IMR-90 (cell line): ENCODE results near the gene GCC2. TPM values are rescaled to one million over a fixed set of nuclear protein-coding genes. Genes with fewer than 3 reads are reported as not detected.
A peak's percentile ranks its signal among the peaks of the same experiment; 100 is the strongest.

ENCODE experiments used
- ATAC-seq: fragments of 200-7000 bp; cut with Tn5 transposase; 2 replicates; pipeline ENCODE4 v1.9.1; 2020; ENCODE audit warnings: low read depth, mild to moderate bottlenecking, moderate library complexity
- BruUV-seq: library from RNA; stranded (reverse); fragments of 400-500 nt; replicated peaks from 2 replicates; lab custom pipeline; 2021; lab: Mats Ljungman, UMichigan
- CTCF ChIA-PET: fragments of 300-600 bp; formaldehyde crosslinking; extraction: SDS; loops from one replicate; lab custom pipeline; 2021; ENCODE audit warnings: antibody characterized with exemption; lab: Yijun Ruan, JAX
- POLR2A ChIA-PET: fragments of 300-600 bp; sonication (Branson Sonifier 250); formaldehyde crosslinking; loops from one replicate; lab custom pipeline; 2022; ENCODE audit warnings: antibody characterized with exemption; ENCODE audit not compliant: unreplicated experiment; lab: Charles Lee
- DNase-seq: peaks from one replicate; pipeline ENCODE4 v3.0.0; 2013
- H2AFZ ChIP-seq: replicated peaks from 2 replicates; pipeline ENCODE3; 2013; ENCODE audit warnings: low read length, mild to moderate bottlenecking; ENCODE audit not compliant: poor library complexity
- H2AK5ac ChIP-seq: 2 replicates; pipeline ENCODE4 v1.6.1; 2013; ENCODE audit warnings: low read depth, low read length, inconsistent platforms
- H2AK9ac ChIP-seq: replicated peaks from 2 replicates; pipeline ENCODE3; 2013; ENCODE audit warnings: mild to moderate bottlenecking, low read depth, low read length, moderate library complexity; ENCODE audit not compliant: poor library complexity
- H2BK120ac ChIP-seq: 2 replicates; pipeline ENCODE4 v1.6.1; 2013; ENCODE audit warnings: low read depth, low read length, inconsistent platforms
- H2BK15ac ChIP-seq: 3 replicates; pipeline ENCODE4 v1.6.1; 2013; ENCODE audit warnings: low read depth, low read length, inconsistent platforms
- H2BK20ac ChIP-seq: 2 replicates; pipeline ENCODE4 v1.6.1; 2013; ENCODE audit warnings: low read depth, mild to moderate bottlenecking, inconsistent platforms, low read length, moderate library complexity
- H2BK5ac ChIP-seq: 2 replicates; pipeline ENCODE4 v1.6.1; 2013; ENCODE audit warnings: mild to moderate bottlenecking, low read depth, low read length, inconsistent platforms; ENCODE audit not compliant: poor library complexity, severe bottlenecking
- H3K14ac ChIP-seq: replicated peaks from 2 replicates; pipeline ENCODE4 v1.6.1; 2013; ENCODE audit warnings: low read depth, low read length, inconsistent platforms
- H3K18ac ChIP-seq: 2 replicates; pipeline ENCODE4 v1.6.1; 2013; ENCODE audit warnings: low read depth, low read length, control low read depth
- H3K23ac ChIP-seq: 2 replicates; pipeline ENCODE4 v1.6.1; 2013; ENCODE audit warnings: low read depth, low read length, inconsistent platforms
- H3K27ac ChIP-seq: 2 replicates; pipeline ENCODE4 v1.5.1; 2013; ENCODE audit warnings: mild to moderate bottlenecking, control low read depth, low read length; ENCODE audit not compliant: insufficient read depth
- H3K27me3 ChIP-seq: 2 replicates; pipeline ENCODE4 v1.6.1; 2013; ENCODE audit warnings: low read length; ENCODE audit not compliant: control insufficient read depth, insufficient read depth
- H3K36me3 ChIP-seq: 2 replicates; pipeline ENCODE4 v1.6.1; 2013; ENCODE audit warnings: low read length, mixed read lengths; ENCODE audit not compliant: control insufficient read depth, insufficient read depth
- H3K4ac ChIP-seq: 2 replicates; pipeline ENCODE4 v1.6.1; 2013; ENCODE audit warnings: low read depth, low read length, inconsistent platforms
- H3K4me1 ChIP-seq: 2 replicates; pipeline ENCODE4 v1.6.1; 2013; ENCODE audit warnings: low read length, mixed read lengths; ENCODE audit not compliant: control insufficient read depth, insufficient read depth
- H3K4me2 ChIP-seq: 2 replicates; pipeline ENCODE4 v1.6.1; 2013; ENCODE audit warnings: low read depth, mild to moderate bottlenecking, control low read depth, low read length, moderate library complexity
- H3K4me3 ChIP-seq: 2 replicates; pipeline ENCODE4 v1.5.1; 2013; ENCODE audit warnings: low read depth, mild to moderate bottlenecking, control low read depth, low read length, moderate library complexity; ENCODE audit not compliant: insufficient read depth
- H3K56ac ChIP-seq: 2 replicates; pipeline ENCODE4 v1.6.1; 2013; ENCODE audit warnings: low read length, inconsistent platforms; ENCODE audit not compliant: insufficient read depth; ENCODE audit errors: extremely low read depth
- H3K79me1 ChIP-seq, 2 experiments: 2 replicates each; pipeline ENCODE4 v1.6.1; 2013; ENCODE audit warnings: low read length in 2 of 2, inconsistent platforms in 1 of 2, low read depth in 1 of 2
- H3K9ac ChIP-seq: 2 replicates; pipeline ENCODE4 v1.6.1; 2013; ENCODE audit warnings: low read depth, low read length, control low read depth
- H3K9me1 ChIP-seq: 2 replicates; pipeline ENCODE4 v1.6.1; 2013; ENCODE audit warnings: low read length, inconsistent platforms; ENCODE audit not compliant: insufficient read depth
- H3K9me3 ChIP-seq: 2 replicates; pipeline ENCODE4 v1.6.1; 2013; ENCODE audit warnings: low read length; ENCODE audit not compliant: control insufficient read depth, insufficient read depth
- H4K20me1 ChIP-seq: 2 replicates; pipeline ENCODE4 v1.6.1; 2013; ENCODE audit warnings: low read length, inconsistent platforms; ENCODE audit not compliant: insufficient read depth
- H4K5ac ChIP-seq: 2 replicates; pipeline ENCODE4 v1.6.1; 2013; ENCODE audit warnings: mild to moderate bottlenecking, low read depth, low read length, control low read depth
- H4K8ac ChIP-seq, 2 experiments: 2 replicates each; pipeline ENCODE4 v1.6.1; 2013; ENCODE audit warnings: low read depth in 2 of 2, low read length in 2 of 2, control low read depth in 1 of 2, inconsistent platforms in 1 of 2
- H4K91ac ChIP-seq: 2 replicates; pipeline ENCODE4 v1.6.1; 2013; ENCODE audit warnings: low read depth, low read length, inconsistent platforms; ENCODE audit not compliant: insufficient read depth
- BHLHE40 ChIP-seq: fragments of 150-350 bp; IDR thresholded peaks from 2 replicates; pipeline ENCODE4 v1.6.1; 2016; ENCODE audit warnings: mild to moderate bottlenecking, low read depth, low read length
- CEBPB ChIP-seq: IDR thresholded peaks from 2 replicates; pipeline ENCODE4 v1.6.1; 2012; ENCODE audit warnings: low read depth, low read length, improper control_type of control experiment
- CHD1 ChIP-seq: IDR thresholded peaks from 2 replicates; pipeline ENCODE4 v1.6.1; 2012; ENCODE audit warnings: low read depth, low read length, improper control_type of control experiment
- FOS ChIP-seq: fragments of 150-350 bp; IDR thresholded peaks from 2 replicates; pipeline ENCODE4 v1.6.1; 2016; ENCODE audit warnings: low read depth, low read length
- MAFK ChIP-seq: IDR thresholded peaks from 2 replicates; pipeline ENCODE4 v1.6.1; 2012; ENCODE audit warnings: low read depth, low read length, improper control_type of control experiment
- MAZ ChIP-seq: IDR thresholded peaks from 2 replicates; pipeline ENCODE4 v1.6.1; 2012; ENCODE audit warnings: low read depth, mild to moderate bottlenecking, low read length, improper control_type of control experiment, moderate library complexity, borderline replicate concordance
- MXI1 ChIP-seq: IDR thresholded peaks from 2 replicates; pipeline ENCODE4 v1.6.1; 2012; ENCODE audit warnings: low read depth, mild to moderate bottlenecking, low read length, moderate library complexity, borderline replicate concordance
- NFE2L2 ChIP-seq: fragments of 150-350 bp; IDR thresholded peaks from 2 replicates; pipeline ENCODE4 v1.6.1; 2016; ENCODE audit warnings: low read depth, mild to moderate bottlenecking, low read length
- POLR2A ChIP-seq: IDR thresholded peaks from 2 replicates; pipeline ENCODE4 v1.6.1; 2012; ENCODE audit warnings: mild to moderate bottlenecking, low read depth, low read length
- RAD21 ChIP-seq: IDR thresholded peaks from 2 replicates; pipeline ENCODE4 v1.6.1; 2012; ENCODE audit warnings: low read length, improper control_type of control experiment
- RCOR1 ChIP-seq: IDR thresholded peaks from 2 replicates; pipeline ENCODE4 v1.6.1; 2012; ENCODE audit warnings: mild to moderate bottlenecking, low read length, improper control_type of control experiment; ENCODE audit not compliant: insufficient replicate concordance
- RFX5 ChIP-seq: IDR thresholded peaks from 2 replicates; pipeline ENCODE4 v1.8.0; 2012; ENCODE audit warnings: low read depth, mild to moderate bottlenecking, low read length, moderate library complexity
- SMC3 ChIP-seq: fragments of 150-350 bp; IDR thresholded peaks from 2 replicates; pipeline ENCODE4 v1.6.1; 2016; ENCODE audit warnings: low read depth, mild to moderate bottlenecking, antibody characterized with exemption, low read length, moderate library complexity
- WGBS, 2 experiments: methylation state at CpG; one replicate each; pipeline versions ENCODE4 v1.1.5 to v1.1.7; 2013; ENCODE audit warnings: missing lambda C conversion rate in 2 of 2; ENCODE audit not compliant: insufficient read length in 1 of 2; ENCODE audit errors: extremely low coverage in 2 of 2; 5-methylcytosine and 5-hydroxymethylcytosine counted together
- dilution Hi-C: fragments of 300-500 bp; cut with HindIII; formaldehyde crosslinking; loops from one replicate; pipeline ENCODE4 v1.14.3; 2018; ENCODE audit warnings: low sequenced_read_pairs; ENCODE audit not compliant: unreplicated experiment
- in situ Hi-C: fragments of 300-500 bp; cut with MboI; formaldehyde crosslinking; loops from 3 replicates; pipeline ENCODE4 v1.14.3; 2019; ENCODE audit warnings: low sequenced_read_pairs, inconsistent platforms, mixed read lengths
- intact Hi-C: fragments of 100-400 bp; cut with micrococcal nuclease; formaldehyde crosslinking; loops from 2 replicates; pipeline ENCODE4 v1.10.0; 2022
- polyA plus RNA-seq, 3 experiments: library from polyadenylated mRNA; depleted of rRNA; stranded (reverse); fragments of >200 nt; gene quantifications; 2 replicates each; pipeline ENCODE4 v1.2.3, GENCODE V29; 2012; ENCODE audit warnings: low replicate concordance in 1 of 3
- total RNA-seq: library from RNA; depleted of rRNA; stranded (reverse); fragments of >200 nt; gene quantifications from 2 replicates; pipeline ENCODE4 v1.2.3, GENCODE V29; 2012
- TF ChIP-seq, protein P1 (sequence below): conservative IDR thresholded peaks from 2 replicates; pipeline ENCODE4 v1.5.1; 2012; ENCODE audit warnings: mild to moderate bottlenecking, low read depth, low read length, improper control_type of control experiment
- TF ChIP-seq, protein P2 (sequence below): fragments of 150-350 bp; IDR thresholded peaks from 2 replicates; pipeline ENCODE4 v1.6.1; 2017; ENCODE audit warnings: mild to moderate bottlenecking, antibody characterized with exemption, low read length, low read depth

Gene GCC2
- total and polyA plus RNA-seq, 2 of the 4 experiments (the other 2 are of a cell fraction), result 6.4 to 8.6 TPM

DNA sequence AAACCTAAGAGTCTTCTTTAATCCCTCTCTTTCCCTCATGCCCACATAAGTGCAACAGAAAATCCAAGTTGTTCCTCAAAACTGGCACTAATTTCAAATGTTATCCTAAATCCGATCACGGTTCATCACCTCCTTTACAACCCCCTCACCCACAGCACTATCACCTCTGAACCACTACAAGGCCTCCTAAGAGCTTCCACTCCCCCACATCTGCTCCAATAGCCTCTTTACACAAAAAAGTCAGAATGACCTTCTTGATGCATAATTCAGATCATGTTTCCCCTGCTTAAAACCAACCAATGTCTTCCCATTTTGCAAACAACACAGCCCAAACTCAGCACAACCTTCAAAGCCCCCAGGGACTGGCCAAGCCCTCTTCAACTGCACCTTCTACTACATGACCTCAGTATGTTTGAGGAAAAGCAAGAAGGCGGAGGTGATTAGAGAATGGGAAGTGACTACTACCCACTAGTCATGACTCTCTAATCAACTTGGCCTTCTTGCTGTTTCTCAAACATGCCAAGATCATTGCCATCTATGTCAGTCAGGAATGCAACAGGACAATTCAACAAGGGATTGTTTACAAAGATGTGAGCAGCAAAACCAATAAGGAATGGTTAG lies 34.6 kb upstream of the GCC2 start (continued):
- TF ChIP-seq MXI1, result no peak

GRCh38 chr2:108414945-108415344 lies 34.1 kb upstream of the GCC2 start:
- Histone ChIP-seq H3K18ac (no peak overlapping the region), H3K56ac (no peak overlapping the region), H3K27me3 (no peaks in the 10 kb centered on the region), H3K4ac (no peak overlapping the region; the same call in 1 of the 2 replicates), H2BK20ac (no peak overlapping the region), H3K79me1 (peaks cover 0 to 8% of the 10 kb centered on the region in 2 experiments; a peak in 1 of 4 replicates), H3K9me3 (no peaks in the 10 kb centered on the region), H3K27ac (no peak overlapping the region), H3K4me3 (no peak overlapping the region), H2AK9ac (no peak overlapping the region), H2AFZ (no peak overlapping the region), H2BK5ac (no peak overlapping the region), H4K91ac (no peak overlapping the region), H4K20me1 (no peaks in the 10 kb centered on the region), H4K5ac (no peak overlapping the region), H3K9me1 (peaks cover 15% of the 10 kb centered on the region), H3K4me2 (no peak overlapping the region), H3K14ac (0 out of 2 replicates have a peak overlapping the region, but pooled peaks have one; percentile 45), H3K9ac (no peak overlapping the region), H2BK15ac (peak overlapping the region; percentile 54; the same call in 1 of the 3 replicates), H4K8ac (no peak overlapping the region; a peak in 1 of 4 replicates), H3K4me1 (peaks cover 5% of the 10 kb centered on the region; the same call in 1 of the 2 replicates), H2BK120ac (no peak overlapping the region; the same call in 1 of the 2 replicates), H3K36me3 (no peaks in the 10 kb centered on the region), H3K23ac (no peak overlapping the region), H2AK5ac (peak overlapping the region; percentile 64)
- in situ Hi-C loops, result no loop called here
- ChIA-PET POLR2A (no interaction called here), CTCF (no interaction called here)
- no CpG with 5 or more reads among the region's 2 CpGs for WGBS, 2 experiments
- intact Hi-C loops, result loop anchor here (5.0 kb wide), 1 partner anchor 32 kb away; the partner anchor contains the start of gene GCC2
- ATAC-seq (no peak), DNase-seq (no peak)
- no TSS peak for BruUV-seq
- dilution Hi-C loops, result no loop called here
- TF ChIP-seq BHLHE40, result no peak
- TF ChIP-seq RFX5, result no peak
- TF ChIP-seq CHD1, result no peak
- TF ChIP-seq, protein P1, sequence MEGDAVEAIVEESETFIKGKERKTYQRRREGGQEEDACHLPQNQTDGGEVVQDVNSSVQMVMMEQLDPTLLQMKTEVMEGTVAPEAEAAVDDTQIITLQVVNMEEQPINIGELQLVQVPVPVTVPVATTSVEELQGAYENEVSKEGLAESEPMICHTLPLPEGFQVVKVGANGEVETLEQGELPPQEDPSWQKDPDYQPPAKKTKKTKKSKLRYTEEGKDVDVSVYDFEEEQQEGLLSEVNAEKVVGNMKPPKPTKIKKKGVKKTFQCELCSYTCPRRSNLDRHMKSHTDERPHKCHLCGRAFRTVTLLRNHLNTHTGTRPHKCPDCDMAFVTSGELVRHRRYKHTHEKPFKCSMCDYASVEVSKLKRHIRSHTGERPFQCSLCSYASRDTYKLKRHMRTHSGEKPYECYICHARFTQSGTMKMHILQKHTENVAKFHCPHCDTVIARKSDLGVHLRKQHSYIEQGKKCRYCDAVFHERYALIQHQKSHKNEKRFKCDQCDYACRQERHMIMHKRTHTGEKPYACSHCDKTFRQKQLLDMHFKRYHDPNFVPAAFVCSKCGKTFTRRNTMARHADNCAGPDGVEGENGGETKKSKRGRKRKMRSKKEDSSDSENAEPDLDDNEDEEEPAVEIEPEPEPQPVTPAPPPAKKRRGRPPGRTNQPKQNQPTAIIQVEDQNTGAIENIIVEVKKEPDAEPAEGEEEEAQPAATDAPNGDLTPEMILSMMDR, result no peak
- TF ChIP-seq MAFK, result no peak
- no peak for TF ChIP-seq POLR2A
- TF ChIP-seq NFE2L2, result no peak
- no peak for TF ChIP-seq MXI1
- TF ChIP-seq FOS, result no peak
- TF ChIP-seq, protein P2, sequence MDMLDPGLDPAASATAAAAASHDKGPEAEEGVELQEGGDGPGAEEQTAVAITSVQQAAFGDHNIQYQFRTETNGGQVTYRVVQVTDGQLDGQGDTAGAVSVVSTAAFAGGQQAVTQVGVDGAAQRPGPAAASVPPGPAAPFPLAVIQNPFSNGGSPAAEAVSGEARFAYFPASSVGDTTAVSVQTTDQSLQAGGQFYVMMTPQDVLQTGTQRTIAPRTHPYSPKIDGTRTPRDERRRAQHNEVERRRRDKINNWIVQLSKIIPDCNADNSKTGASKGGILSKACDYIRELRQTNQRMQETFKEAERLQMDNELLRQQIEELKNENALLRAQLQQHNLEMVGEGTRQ, result no peak
- TF ChIP-seq MAZ, result no peak
- TF ChIP-seq RCOR1, result no peak
- TF ChIP-seq RAD21, result no peak
- TF ChIP-seq CEBPB, result no peak
- TF ChIP-seq SMC3, result no peak
